HCT116 (cell line): ENCODE measurements around the gene KLK6. TPM values are rescaled to one million over a fixed set of nuclear protein-coding genes. Genes with fewer than 3 reads are reported as not detected.

Experiments
- ATAC-seq: fragments of 200-7000 bp; cut with Tn5 transposase; 2 replicates; pipeline ENCODE4 v1.9.1; 2020; ENCODE audit warnings: mild to moderate bottlenecking, moderate library complexity
- BruUV-seq: library from RNA; stranded (reverse); fragments of 400-500 nt; replicated peaks from 2 replicates; lab custom pipeline; 2021; lab: Mats Ljungman, UMichigan
- CTCF ChIA-PET: fragments of 300-600 bp; sonication (Branson Sonifier 250); formaldehyde crosslinking; loops from one replicate; lab custom pipeline; 2021; ENCODE audit warnings: antibody characterized with exemption; lab: Charles Lee
- POLR2A ChIA-PET: fragments of 300-600, 350-600 bp; sonication (Branson Sonifier 250); formaldehyde crosslinking; loops from one replicate; lab custom pipeline; 2021; ENCODE audit warnings: antibody characterized with exemption; lab: Charles Lee
- RAD21 ChIA-PET, 2 experiments: fragments of 300-600 bp; sonication (Branson Sonifier 250); formaldehyde crosslinking; loops; one replicate each; lab custom pipeline; 2023; ENCODE audit warnings: low total read pairs in 2 of 2; ENCODE audit not compliant: uncharacterized antibody in 2 of 2, unreplicated experiment in 2 of 2, low non-redundant PET in 1 of 2; lab: Charles Lee
- DNase-seq: peaks from one replicate; pipeline ENCODE4 v3.0.0-alpha.2; 2010; ENCODE audit warnings: low read depth, low spot score
- H2AFZ ChIP-seq: fragments of 200-600 bp; shearing (Covaris generic), sonication (generic); 2 replicates; pipeline ENCODE4 v1.6.1; 2017; ENCODE audit warnings: low read depth, mixed run types, mixed read lengths, antibody characterized with exemption, low read length; ENCODE audit not compliant: poor library complexity, severe bottlenecking
- H3K27ac ChIP-seq: 2 replicates; pipeline ENCODE4 v1.5.1; 2012; ENCODE audit warnings: low read depth, low read length
- H3K27me3 ChIP-seq: fragments of 200-600 bp; sonication (generic); 2 replicates; pipeline ENCODE4 v1.6.1; 2016; ENCODE audit warnings: mixed run types, low read length, mixed read lengths; ENCODE audit not compliant: insufficient read depth
- H3K36me3 ChIP-seq, 2 experiments: fragments of 200-500 bp in 1 of 2; fragments of 200-600 bp in 1 of 2; sonication (Bioruptor generic) in 1 of 2; sonication (generic) in 1 of 2; 2 replicates each; pipeline versions ENCODE4 v1.5.1 to v1.6.1; 2014 to 2016; ENCODE audit warnings: low read length in 2 of 2, inconsistent platforms in 1 of 2, mixed read lengths in 1 of 2, mixed run types in 1 of 2; ENCODE audit not compliant: insufficient read depth in 2 of 2, control insufficient read depth in 1 of 2
- H3K4me1 ChIP-seq, 2 experiments: fragments of 200-600 bp in 1 of 2; sonication (generic) in 1 of 2; 2 replicates each; pipeline versions ENCODE4 v1.5.1 to v1.6.1; 2012 to 2017; ENCODE audit warnings: low read length in 2 of 2, inconsistent platforms in 1 of 2, mild to moderate bottlenecking in 1 of 2, mixed read lengths in 1 of 2, mixed run types in 1 of 2, moderate library complexity in 1 of 2; ENCODE audit not compliant: insufficient read depth in 2 of 2, control insufficient read depth in 1 of 2
- H3K4me2 ChIP-seq: fragments of 200-600 bp; sonication (generic); 2 replicates; pipeline ENCODE4 v1.6.1; 2017; ENCODE audit warnings: mixed run types, low read length, mixed read lengths
- H3K4me3 ChIP-seq, 2 experiments: fragments of 200-600 bp in 1 of 2; sonication (generic) in 1 of 2; replicated peaks in 1 of 2; 2 replicates each; pipeline ENCODE4 v1.5.1; 2011 to 2016; ENCODE audit warnings: low read length in 2 of 2, control low read depth in 1 of 2, low read depth in 1 of 2, mild to moderate bottlenecking in 1 of 2, mixed read lengths in 1 of 2, mixed run types in 1 of 2
- H3K79me2 ChIP-seq: fragments of 200-600 bp; sonication (generic); 2 replicates; pipeline ENCODE4 v1.6.1; 2017; ENCODE audit warnings: mild to moderate bottlenecking, mixed run types, low read length, moderate library complexity, mixed read lengths; ENCODE audit not compliant: insufficient read depth
- H3K9ac ChIP-seq: fragments of 200-600 bp; sonication (generic); 2 replicates; pipeline ENCODE4 v1.6.1; 2016; ENCODE audit warnings: low read length, mixed read lengths
- H3K9me2 ChIP-seq: fragments of 200-600 bp; sonication (generic), shearing (Covaris generic); 2 replicates; pipeline ENCODE4 v1.6.1; 2017; ENCODE audit warnings: mixed run types, mild to moderate bottlenecking, moderate library complexity; ENCODE audit not compliant: insufficient read depth
- H3K9me3 ChIP-seq, 2 experiments: fragments of 200-500 bp in 1 of 2; fragments of 200-600 bp in 1 of 2; sonication (Bioruptor generic) in 1 of 2; sonication (generic) in 1 of 2; 2 replicates each; pipeline ENCODE4 v1.6.1; 2014 to 2017; ENCODE audit warnings: low read length in 2 of 2, mixed read lengths in 2 of 2, inconsistent platforms in 1 of 2, low read depth in 1 of 2, mild to moderate bottlenecking in 1 of 2, mixed run types in 1 of 2, moderate library complexity in 1 of 2; ENCODE audit not compliant: control insufficient read depth in 1 of 2, insufficient read depth in 1 of 2
- H4K20me1 ChIP-seq: fragments of 200-600 bp; sonication (generic), shearing (Covaris generic); 2 replicates; pipeline ENCODE4 v1.6.1; 2017; ENCODE audit warnings: mixed run types, mild to moderate bottlenecking, moderate library complexity; ENCODE audit not compliant: insufficient read depth
- CBX3 ChIP-seq: IDR thresholded peaks from 2 replicates; pipeline ENCODE4 v1.6.1; 2012; ENCODE audit warnings: low read depth
- EGR1 ChIP-seq: IDR thresholded peaks from 2 replicates; pipeline ENCODE4 v1.6.1; 2012; ENCODE audit warnings: low read depth
- ELF1 ChIP-seq: IDR thresholded peaks from 2 replicates; pipeline ENCODE4 v1.6.1; 2012; ENCODE audit warnings: low read depth, borderline replicate concordance
- EZH2 ChIP-seq: fragments of 200-600 bp; sonication (generic); IDR thresholded peaks from 2 replicates; pipeline ENCODE4 v1.6.1; 2017; ENCODE audit warnings: antibody characterized with exemption, mixed run types
- JUND ChIP-seq: IDR thresholded peaks from 2 replicates; pipeline ENCODE4 v1.6.1; 2012
- POLR2A ChIP-seq: IDR thresholded peaks from 2 replicates; pipeline ENCODE4 v1.7.0; 2011; ENCODE audit warnings: borderline replicate concordance; ENCODE audit not compliant: insufficient read depth, insufficient read length; ENCODE audit errors: extremely low read depth
- POLR2AphosphoS5 ChIP-seq: IDR thresholded peaks from 2 replicates; pipeline ENCODE4 v1.6.1; 2011; ENCODE audit warnings: mild to moderate bottlenecking, low read depth, low read length, moderate library complexity
- SIN3A ChIP-seq: IDR thresholded peaks from 2 replicates; pipeline ENCODE4 v1.6.1; 2012; ENCODE audit warnings: low read depth
- SRF ChIP-seq: IDR thresholded peaks from 2 replicates; pipeline ENCODE4 v1.6.1; 2012; ENCODE audit warnings: low read depth
- TCF7L2 ChIP-seq: IDR thresholded peaks from 2 replicates; pipeline ENCODE4 v1.7.0; 2011; ENCODE audit warnings: borderline replicate concordance, inconsistent platforms; ENCODE audit not compliant: insufficient read depth, insufficient read length; ENCODE audit errors: extremely low read depth
- YY1 ChIP-seq: IDR thresholded peaks from 2 replicates; pipeline ENCODE4 v1.6.1; 2011; ENCODE audit warnings: low read length, low read depth, moderate library complexity, mild to moderate bottlenecking; ENCODE audit not compliant: insufficient replicate concordance; ENCODE audit errors: extremely low read depth
- intact Hi-C: fragments of 100-400 bp; cut with micrococcal nuclease; formaldehyde crosslinking; loops from 2 replicates; pipeline ENCODE4 v1.10.0; 2022
- total RNA-seq: library from RNA; stranded (reverse); gene quantifications from one replicate; pipeline ENCODE4 v1.2.1, GENCODE V29; 2021; ENCODE audit not compliant: unreplicated experiment
- TF ChIP-seq, protein P1 (sequence below): IDR thresholded peaks from 2 replicates; pipeline ENCODE4 v1.6.1; 2012
- TF ChIP-seq, protein P2 (sequence below): IDR thresholded peaks from 2 replicates; pipeline ENCODE4 v1.6.1; 2012
- TF ChIP-seq, protein P3 (sequence below): IDR thresholded peaks from 2 replicates; pipeline ENCODE4 v1.6.1; 2011; ENCODE audit warnings: mild to moderate bottlenecking, low read length, moderate library complexity; ENCODE audit not compliant: insufficient replicate concordance; ENCODE audit errors: extremely low read depth
- TF ChIP-seq, protein P4 (sequence below), 3 experiments: fragments of 200-600 bp in 1 of 3; sonication (generic) in 1 of 3; IDR thresholded peaks in 2 of 3; conservative IDR thresholded peaks in 1 of 3; 2 replicates each; pipeline ENCODE4 v1.5.1; 2012 to 2017; ENCODE audit warnings: low read depth in 2 of 3, low read length in 2 of 3, antibody characterized with exemption in 1 of 3, borderline replicate concordance in 1 of 3, control low read depth in 1 of 3, mild to moderate bottlenecking in 1 of 3, mixed read lengths in 1 of 3, mixed run types in 1 of 3, moderate library complexity in 1 of 3; ENCODE audit not compliant: insufficient read depth in 1 of 3

Gene KLK6
- total RNA-seq, 1 experiment from 2014 or later: 40.5 TPM

DNA sequence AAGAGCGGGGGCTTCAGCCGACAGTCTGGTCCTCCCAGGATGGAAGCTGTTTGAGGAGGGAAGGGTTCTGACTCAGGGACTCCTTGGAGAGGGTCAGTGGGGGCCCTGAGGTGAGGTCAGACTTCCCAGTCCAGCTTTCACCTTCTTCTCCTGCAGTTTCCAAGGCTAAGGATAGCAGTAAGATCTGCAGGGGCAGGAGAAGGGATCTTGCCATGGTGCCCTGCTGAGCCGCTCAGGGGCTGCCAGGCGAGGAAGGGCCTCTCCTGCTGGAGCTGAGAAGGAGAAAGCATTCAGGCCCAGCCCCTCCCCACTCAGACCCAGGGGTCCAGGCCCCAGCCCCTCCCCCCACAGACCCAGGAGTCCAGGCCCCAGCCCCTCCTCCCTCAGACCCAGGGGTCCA is 12.8 kb upstream of the KLK6 start:
- intact Hi-C loops: no loop called here
- TF ChIP-seq YY1 (no peak), EZH2 (no peak), TCF7L2 (no peak), ELF1 (no peak)
- TF ChIP-seq, protein P1, sequence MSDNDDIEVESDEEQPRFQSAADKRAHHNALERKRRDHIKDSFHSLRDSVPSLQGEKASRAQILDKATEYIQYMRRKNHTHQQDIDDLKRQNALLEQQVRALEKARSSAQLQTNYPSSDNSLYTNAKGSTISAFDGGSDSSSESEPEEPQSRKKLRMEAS: no peak
- TF ChIP-seq, protein P2, sequence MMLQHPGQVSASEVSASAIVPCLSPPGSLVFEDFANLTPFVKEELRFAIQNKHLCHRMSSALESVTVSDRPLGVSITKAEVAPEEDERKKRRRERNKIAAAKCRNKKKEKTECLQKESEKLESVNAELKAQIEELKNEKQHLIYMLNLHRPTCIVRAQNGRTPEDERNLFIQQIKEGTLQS: no peak
- TF ChIP-seq, all 23 proteins: peak for 0
- CTCF ChIA-PET: interaction anchor here (0.6 kb wide), 1 partner anchor 34 kb away, joined by 3 read pairs; no protein-coding TSS in a partner anchor
- peaks cover 29 to 54% of the 10 kb centered on the region in 2 experiments for H3K4me1 ChIP-seq
- ATAC-seq (no peak), DNase-seq (no peak)
- no peaks in the 10 kb centered on the region for H3K36me3 ChIP-seq
- H3K4me3 ChIP-seq: no peak overlapping the region
- no TSS peak for BruUV-seq
- RAD21 ChIA-PET: no interaction called here
- H4K20me1 ChIP-seq: no peaks in the 10 kb centered on the region
- H3K9me2 ChIP-seq: no peaks in the 10 kb centered on the region
- no peak overlapping the region for H3K4me2 ChIP-seq
- H3K9ac ChIP-seq: no peak overlapping the region
- no peak overlapping the region; the same call in 1 of the 2 replicates for H3K27ac ChIP-seq
- no peaks in the 10 kb centered on the region for H3K79me2 ChIP-seq
- H2AFZ ChIP-seq: no peak overlapping the region
- H3K27me3 ChIP-seq: no peaks in the 10 kb centered on the region
- no peaks in the 10 kb centered on the region for H3K9me3 ChIP-seq
- POLR2A ChIA-PET: no interaction called here

DNA sequence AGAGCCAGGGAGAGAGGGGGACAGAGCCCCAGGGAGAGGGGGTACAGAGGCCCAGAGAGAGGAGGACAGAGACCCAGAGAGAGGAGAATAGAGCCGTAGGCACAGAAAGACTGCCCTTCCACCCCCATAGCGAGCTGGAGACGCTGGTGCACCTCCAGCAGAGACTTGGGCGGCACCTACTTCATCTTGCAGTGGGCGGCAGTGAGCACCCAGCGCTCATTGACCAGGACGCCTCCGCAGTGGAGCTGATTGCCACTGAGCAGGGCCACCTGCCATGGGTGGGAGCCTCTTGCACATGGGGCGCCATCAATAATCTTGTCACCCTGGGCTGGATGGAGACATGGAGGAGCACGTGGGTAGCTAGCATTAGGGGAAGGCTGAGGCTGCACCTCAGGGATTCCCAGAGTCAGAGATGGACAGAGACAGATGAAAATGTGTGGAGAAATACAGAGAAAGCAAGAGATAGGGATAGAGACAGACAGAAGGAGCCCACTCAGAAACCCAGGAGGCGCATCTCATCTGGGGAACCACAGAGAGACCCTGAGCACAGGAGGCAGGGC is 12.3 kb upstream of the KLK6 start:
- H3K36me3 ChIP-seq: no peaks in the 10 kb centered on the region
- no TSS peak for BruUV-seq
- no peak for ATAC-seq
- intact Hi-C loops: no loop called here
- H3K79me2 ChIP-seq: no peaks in the 10 kb centered on the region
- no peaks in the 10 kb centered on the region for H3K9me3 ChIP-seq
- H3K27ac ChIP-seq: no peak overlapping the region; the same call in 1 of the 2 replicates
- ChIA-PET RAD21 (no interaction called here), CTCF (no interaction called here), POLR2A (no interaction called here)
- no peak overlapping the region for H3K4me3 ChIP-seq
- H3K4me2 ChIP-seq: 0 out of 2 replicates have a peak overlapping the region, but pooled peaks have one; percentile 27
- H3K27me3 ChIP-seq: no peaks in the 10 kb centered on the region
- no peak for DNase-seq
- no peak overlapping the region for H2AFZ ChIP-seq
- H4K20me1 ChIP-seq: no peaks in the 10 kb centered on the region
- no peak overlapping the region for H3K9ac ChIP-seq
- H3K9me2 ChIP-seq: no peaks in the 10 kb centered on the region
- peaks cover 32 to 60% of the 10 kb centered on the region in 2 experiments for H3K4me1 ChIP-seq
- TF ChIP-seq JUND: no peak
- TF ChIP-seq EZH2: no peak
- TF ChIP-seq, protein P1: no peak
- no peak for TF ChIP-seq POLR2A
- no peak for TF ChIP-seq EGR1
- TF ChIP-seq ELF1: no peak
- TF ChIP-seq CBX3: no peak
- TF ChIP-seq SRF: no peak
- TF ChIP-seq TCF7L2: no peak
- TF ChIP-seq YY1: no peak
- TF ChIP-seq POLR2AphosphoS5: no peak
- TF ChIP-seq, protein P3, sequence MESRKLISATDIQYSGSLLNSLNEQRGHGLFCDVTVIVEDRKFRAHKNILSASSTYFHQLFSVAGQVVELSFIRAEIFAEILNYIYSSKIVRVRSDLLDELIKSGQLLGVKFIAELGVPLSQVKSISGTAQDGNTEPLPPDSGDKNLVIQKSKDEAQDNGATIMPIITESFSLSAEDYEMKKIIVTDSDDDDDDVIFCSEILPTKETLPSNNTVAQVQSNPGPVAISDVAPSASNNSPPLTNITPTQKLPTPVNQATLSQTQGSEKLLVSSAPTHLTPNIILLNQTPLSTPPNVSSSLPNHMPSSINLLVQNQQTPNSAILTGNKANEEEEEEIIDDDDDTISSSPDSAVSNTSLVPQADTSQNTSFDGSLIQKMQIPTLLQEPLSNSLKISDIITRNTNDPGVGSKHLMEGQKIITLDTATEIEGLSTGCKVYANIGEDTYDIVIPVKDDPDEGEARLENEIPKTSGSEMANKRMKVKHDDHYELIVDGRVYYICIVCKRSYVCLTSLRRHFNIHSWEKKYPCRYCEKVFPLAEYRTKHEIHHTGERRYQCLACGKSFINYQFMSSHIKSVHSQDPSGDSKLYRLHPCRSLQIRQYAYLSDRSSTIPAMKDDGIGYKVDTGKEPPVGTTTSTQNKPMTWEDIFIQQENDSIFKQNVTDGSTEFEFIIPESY: no peak
- TF ChIP-seq, protein P4, sequence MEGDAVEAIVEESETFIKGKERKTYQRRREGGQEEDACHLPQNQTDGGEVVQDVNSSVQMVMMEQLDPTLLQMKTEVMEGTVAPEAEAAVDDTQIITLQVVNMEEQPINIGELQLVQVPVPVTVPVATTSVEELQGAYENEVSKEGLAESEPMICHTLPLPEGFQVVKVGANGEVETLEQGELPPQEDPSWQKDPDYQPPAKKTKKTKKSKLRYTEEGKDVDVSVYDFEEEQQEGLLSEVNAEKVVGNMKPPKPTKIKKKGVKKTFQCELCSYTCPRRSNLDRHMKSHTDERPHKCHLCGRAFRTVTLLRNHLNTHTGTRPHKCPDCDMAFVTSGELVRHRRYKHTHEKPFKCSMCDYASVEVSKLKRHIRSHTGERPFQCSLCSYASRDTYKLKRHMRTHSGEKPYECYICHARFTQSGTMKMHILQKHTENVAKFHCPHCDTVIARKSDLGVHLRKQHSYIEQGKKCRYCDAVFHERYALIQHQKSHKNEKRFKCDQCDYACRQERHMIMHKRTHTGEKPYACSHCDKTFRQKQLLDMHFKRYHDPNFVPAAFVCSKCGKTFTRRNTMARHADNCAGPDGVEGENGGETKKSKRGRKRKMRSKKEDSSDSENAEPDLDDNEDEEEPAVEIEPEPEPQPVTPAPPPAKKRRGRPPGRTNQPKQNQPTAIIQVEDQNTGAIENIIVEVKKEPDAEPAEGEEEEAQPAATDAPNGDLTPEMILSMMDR (IDR thresholded peaks at IDR 0.05 in 2 of 3, conservative IDR thresholded peaks at IDR 0.05 in 1 of 3; ENCODE audit: borderline replicate concordance in 1 of 3, insufficient read depth in 1 of 3, low read depth in 2 of 3, low read length in 2 of 3): no peak
- TF ChIP-seq SIN3A: no peak
